NB4 (cell line): ENCODE data around the gene TPST2.

ENCODE experiments used
- POLR2A ChIP-seq: IDR thresholded peaks from 2 replicates; pipeline ENCODE4 v1.6.1; 2011; ENCODE audit warnings: mild to moderate bottlenecking; ENCODE audit not compliant: insufficient read length; ENCODE audit errors: extremely low read depth
- TF ChIP-seq, protein P1 (sequence below): IDR thresholded peaks from one replicate; pipeline ENCODE4 v1.5.1; 2012; ENCODE audit warnings: low read depth, low read length

DNA sequence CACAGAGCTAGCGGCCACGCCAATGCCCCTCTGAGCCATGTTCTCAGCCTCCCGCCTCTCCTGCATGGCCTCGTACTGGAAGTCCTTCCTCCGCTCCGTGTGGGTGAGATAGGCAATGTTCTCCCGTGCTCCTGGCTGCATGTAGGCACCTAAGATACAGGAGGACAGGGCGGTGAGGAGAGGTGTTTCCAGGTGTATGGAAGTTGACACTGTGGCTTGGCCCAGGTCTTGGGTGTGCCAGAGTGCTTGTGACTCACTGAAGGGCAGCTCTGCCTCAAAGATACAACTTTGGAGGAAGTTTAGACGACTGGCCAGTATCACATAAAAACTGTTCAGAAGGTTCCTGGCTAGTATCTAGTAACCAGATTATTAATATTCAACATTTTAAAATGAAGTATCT is 97.7 kb downstream of the TPST2 start:
- TF ChIP-seq, protein P1, sequence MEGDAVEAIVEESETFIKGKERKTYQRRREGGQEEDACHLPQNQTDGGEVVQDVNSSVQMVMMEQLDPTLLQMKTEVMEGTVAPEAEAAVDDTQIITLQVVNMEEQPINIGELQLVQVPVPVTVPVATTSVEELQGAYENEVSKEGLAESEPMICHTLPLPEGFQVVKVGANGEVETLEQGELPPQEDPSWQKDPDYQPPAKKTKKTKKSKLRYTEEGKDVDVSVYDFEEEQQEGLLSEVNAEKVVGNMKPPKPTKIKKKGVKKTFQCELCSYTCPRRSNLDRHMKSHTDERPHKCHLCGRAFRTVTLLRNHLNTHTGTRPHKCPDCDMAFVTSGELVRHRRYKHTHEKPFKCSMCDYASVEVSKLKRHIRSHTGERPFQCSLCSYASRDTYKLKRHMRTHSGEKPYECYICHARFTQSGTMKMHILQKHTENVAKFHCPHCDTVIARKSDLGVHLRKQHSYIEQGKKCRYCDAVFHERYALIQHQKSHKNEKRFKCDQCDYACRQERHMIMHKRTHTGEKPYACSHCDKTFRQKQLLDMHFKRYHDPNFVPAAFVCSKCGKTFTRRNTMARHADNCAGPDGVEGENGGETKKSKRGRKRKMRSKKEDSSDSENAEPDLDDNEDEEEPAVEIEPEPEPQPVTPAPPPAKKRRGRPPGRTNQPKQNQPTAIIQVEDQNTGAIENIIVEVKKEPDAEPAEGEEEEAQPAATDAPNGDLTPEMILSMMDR, result no peak
- TF ChIP-seq POLR2A, result no peak
